OCI-LY1 (cell line): ENCODE measurements around the gene SST.

ENCODE experiments used
- H2AFZ ChIP-seq: fragments of 200-600 bp; sonication (generic), shearing (Covaris generic); 2 replicates; pipeline ENCODE4 v1.6.0; 2014; ENCODE audit warnings: antibody characterized with exemption, mild to moderate bottlenecking, low read length
- H3F3A ChIP-seq: fragments of 200-600 bp; sonication (generic), shearing (Covaris generic); 2 replicates; pipeline ENCODE4 v1.6.0; 2014; ENCODE audit warnings: mild to moderate bottlenecking, antibody characterized with exemption, low read length, moderate library complexity; ENCODE audit not compliant: insufficient read depth
- H3K27ac ChIP-seq: fragments of 200-600 bp; sonication (generic); 2 replicates; pipeline ENCODE4 v1.5.1; 2014; ENCODE audit warnings: low read length, mixed run types, mild to moderate bottlenecking, low read depth; ENCODE audit not compliant: poor library complexity, severe bottlenecking
- H3K27me3 ChIP-seq: fragments of 200-600 bp; sonication (generic); 2 replicates; pipeline ENCODE4 v1.6.0; 2014; ENCODE audit warnings: antibody characterized with exemption, mild to moderate bottlenecking, low read length, moderate library complexity; ENCODE audit not compliant: insufficient read depth
- H3K36me3 ChIP-seq: fragments of 200-600 bp; sonication (generic); 2 replicates; pipeline ENCODE4 v1.6.1; 2014; ENCODE audit warnings: mild to moderate bottlenecking, antibody characterized with exemption, low read length, moderate library complexity, mixed read lengths; ENCODE audit not compliant: insufficient read depth
- H3K4me1 ChIP-seq: fragments of 200-600 bp; sonication (generic); 2 replicates; pipeline ENCODE4 v1.5.1; 2014; ENCODE audit warnings: mild to moderate bottlenecking, low read length, moderate library complexity; ENCODE audit not compliant: insufficient read depth, severe bottlenecking
- H3K4me2 ChIP-seq: fragments of 200-600 bp; sonication (generic), shearing (Covaris generic); 2 replicates; pipeline ENCODE4 v1.6.1; 2014; ENCODE audit warnings: low read length
- H3K4me3 ChIP-seq: fragments of 200-600 bp; sonication (generic); 2 replicates; pipeline ENCODE4 v1.5.1; 2014; ENCODE audit warnings: low read length, low read depth, mild to moderate bottlenecking, mixed read lengths; ENCODE audit not compliant: poor library complexity, severe bottlenecking
- H3K79me2 ChIP-seq: fragments of 200-600 bp; shearing (Covaris generic); 2 replicates; pipeline ENCODE4 v1.6.1; 2016; ENCODE audit warnings: mixed run types, low read length, mixed read lengths; ENCODE audit not compliant: insufficient read depth
- H3K9ac ChIP-seq: fragments of 200-600 bp; sonication (generic), shearing (Covaris generic); 2 replicates; pipeline ENCODE4 v1.6.1; 2014; ENCODE audit warnings: mild to moderate bottlenecking, low read length, mixed read lengths
- H3K9me2 ChIP-seq: fragments of 200-600 bp; sonication (generic), shearing (Covaris generic); 2 replicates; pipeline ENCODE4 v1.6.1; 2014; ENCODE audit warnings: low read depth, mild to moderate bottlenecking, low read length, mixed read lengths
- H3K9me3 ChIP-seq: fragments of 200-600 bp; shearing (Covaris generic); 2 replicates; pipeline ENCODE4 v1.6.1; 2014; ENCODE audit warnings: low read length, mixed read lengths
- H4K20me1 ChIP-seq: fragments of 200-600 bp; sonication (generic), shearing (Covaris generic); 2 replicates; pipeline ENCODE4 v1.6.0; 2016; ENCODE audit warnings: mild to moderate bottlenecking, low read length; ENCODE audit not compliant: insufficient read depth
- CTCF ChIP-seq: fragments of 200-600 bp; sonication (generic), shearing (Covaris generic); IDR thresholded peaks from 2 replicates; pipeline ENCODE4 v1.5.1; 2017; ENCODE audit warnings: mild to moderate bottlenecking, antibody characterized with exemption, low read length, moderate library complexity, mixed read lengths
- EZH2 ChIP-seq: fragments of 200-600 bp; sonication (generic), shearing (Covaris generic); IDR thresholded peaks from 2 replicates; pipeline ENCODE4 v1.8.0; 2017; ENCODE audit warnings: borderline replicate concordance, mixed run types, mild to moderate bottlenecking, antibody characterized with exemption, low read length, moderate library complexity, mixed read lengths

Gene SST

GRCh38 chr3:187639927-187640568 lies 30.1 kb downstream of the SST start:
- H3K79me2 ChIP-seq, result no peaks in the 10 kb centered on the region
- no peak overlapping the region for H3K9ac ChIP-seq
- no peak overlapping the region for H3K4me2 ChIP-seq
- H2AFZ ChIP-seq, result no peak overlapping the region
- no peak overlapping the region for H3K4me3 ChIP-seq
- no peak for TF ChIP-seq EZH2
- TF ChIP-seq CTCF, result no peak
- no peaks in the 10 kb centered on the region for H4K20me1 ChIP-seq
- no peaks in the 10 kb centered on the region for H3F3A ChIP-seq
- no peaks in the 10 kb centered on the region for H3K36me3 ChIP-seq
- no peaks in the 10 kb centered on the region for H3K9me2 ChIP-seq
- no peaks in the 10 kb centered on the region for H3K4me1 ChIP-seq
- H3K27me3 ChIP-seq, result peaks cover 4% of the 10 kb centered on the region; the same call in 1 of the 2 replicates
- no peak overlapping the region for H3K27ac ChIP-seq
- no peaks in the 10 kb centered on the region for H3K9me3 ChIP-seq

GRCh38 chr3:187636528-187636927 lies 33.7 kb downstream of the SST start:
- H3K9ac ChIP-seq, result no peak overlapping the region
- peaks cover 7% of the 10 kb centered on the region for H3K27me3 ChIP-seq

GRCh38 chr3:187630404-187630803 lies 39.8 kb downstream of the SST start:
- H3K4me2 ChIP-seq, result no peak overlapping the region
- no peaks in the 10 kb centered on the region for H3K4me1 ChIP-seq
- H4K20me1 ChIP-seq, result no peaks in the 10 kb centered on the region
- no peaks in the 10 kb centered on the region for H3K9me3 ChIP-seq
- H3K27me3 ChIP-seq, result peaks cover 3% of the 10 kb centered on the region; the same call in 1 of the 2 replicates
- H3K9ac ChIP-seq, result no peak overlapping the region
- H2AFZ ChIP-seq, result no peak overlapping the region
- H3K4me3 ChIP-seq, result no peak overlapping the region
- no peaks in the 10 kb centered on the region for H3K79me2 ChIP-seq
- H3K36me3 ChIP-seq, result no peaks in the 10 kb centered on the region
- no peaks in the 10 kb centered on the region for H3K9me2 ChIP-seq
- no peaks in the 10 kb centered on the region for H3F3A ChIP-seq
- no peak for TF ChIP-seq CTCF
- no peak for TF ChIP-seq EZH2
- no peak overlapping the region for H3K27ac ChIP-seq

More at GRCh38 chr3:187636528-187636927, 33.7 kb downstream of the SST start:
- no peak for TF ChIP-seq CTCF
- TF ChIP-seq EZH2, result no peak
- no peak overlapping the region for H3K4me2 ChIP-seq
- H3F3A ChIP-seq, result no peaks in the 10 kb centered on the region
- no peaks in the 10 kb centered on the region for H3K79me2 ChIP-seq
- no peaks in the 10 kb centered on the region for H3K9me2 ChIP-seq
- H4K20me1 ChIP-seq, result no peaks in the 10 kb centered on the region
- no peak overlapping the region for H2AFZ ChIP-seq
- H3K27ac ChIP-seq, result no peak overlapping the region
- no peaks in the 10 kb centered on the region for H3K36me3 ChIP-seq
- no peaks in the 10 kb centered on the region for H3K4me1 ChIP-seq
- no peak overlapping the region for H3K4me3 ChIP-seq
- H3K9me3 ChIP-seq, result no peaks in the 10 kb centered on the region
